ENCODE measurements around the gene CACNG4. TPM values are rescaled to one million over a fixed set of nuclear protein-coding genes. Genes with fewer than 3 reads are reported as not detected.

The CACNG4 gene
- polyA plus RNA-seq, 1 experiment, result 0.25 TPM

DNA sequence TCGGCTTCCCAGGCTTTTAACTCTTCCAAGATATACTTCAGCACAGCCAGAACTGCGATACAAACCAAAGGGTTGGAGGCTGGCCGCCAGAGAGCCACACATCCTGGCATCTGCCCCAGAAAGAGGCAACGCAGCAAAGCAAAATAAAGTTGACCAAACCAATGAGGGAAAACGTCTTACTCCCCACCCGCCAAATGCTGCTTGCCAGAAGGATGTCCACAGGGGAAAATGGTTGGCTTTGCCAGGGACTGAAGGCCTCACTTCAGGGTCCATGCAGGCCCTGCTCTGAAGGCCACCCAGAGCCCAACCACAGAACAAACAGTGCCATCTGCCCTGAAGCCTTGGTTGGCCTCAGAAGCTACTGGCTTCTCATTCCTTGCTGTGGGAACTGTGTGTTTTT, 94.9 kb downstream of the CACNG4 start:
- no peak overlapping the region for H3K4me3 ChIP-seq (ENCODE audit: low read depth, low read length)
- TF ChIP-seq, protein P1, sequence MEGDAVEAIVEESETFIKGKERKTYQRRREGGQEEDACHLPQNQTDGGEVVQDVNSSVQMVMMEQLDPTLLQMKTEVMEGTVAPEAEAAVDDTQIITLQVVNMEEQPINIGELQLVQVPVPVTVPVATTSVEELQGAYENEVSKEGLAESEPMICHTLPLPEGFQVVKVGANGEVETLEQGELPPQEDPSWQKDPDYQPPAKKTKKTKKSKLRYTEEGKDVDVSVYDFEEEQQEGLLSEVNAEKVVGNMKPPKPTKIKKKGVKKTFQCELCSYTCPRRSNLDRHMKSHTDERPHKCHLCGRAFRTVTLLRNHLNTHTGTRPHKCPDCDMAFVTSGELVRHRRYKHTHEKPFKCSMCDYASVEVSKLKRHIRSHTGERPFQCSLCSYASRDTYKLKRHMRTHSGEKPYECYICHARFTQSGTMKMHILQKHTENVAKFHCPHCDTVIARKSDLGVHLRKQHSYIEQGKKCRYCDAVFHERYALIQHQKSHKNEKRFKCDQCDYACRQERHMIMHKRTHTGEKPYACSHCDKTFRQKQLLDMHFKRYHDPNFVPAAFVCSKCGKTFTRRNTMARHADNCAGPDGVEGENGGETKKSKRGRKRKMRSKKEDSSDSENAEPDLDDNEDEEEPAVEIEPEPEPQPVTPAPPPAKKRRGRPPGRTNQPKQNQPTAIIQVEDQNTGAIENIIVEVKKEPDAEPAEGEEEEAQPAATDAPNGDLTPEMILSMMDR (IDR thresholded peaks at IDR 0.05; ENCODE audit: low read depth, low read length), result no peak
- no peak overlapping the region for H3K27ac ChIP-seq (ENCODE audit: low read depth, low read length)
- no peaks in the 10 kb centered on the region for H3K27me3 ChIP-seq (ENCODE audit: control insufficient read depth, insufficient read depth, low read length)
- POLR2A ChIA-PET, result no interaction called here
- DNase-seq (ENCODE audit: low read depth, low spot score), result no peak
- CTCF ChIA-PET, result no interaction called here
- no peaks in the 10 kb centered on the region; the same call in 1 of the 2 replicates for H3K9me3 ChIP-seq (ENCODE audit: control insufficient read depth, insufficient read depth, low read length)

DNA sequence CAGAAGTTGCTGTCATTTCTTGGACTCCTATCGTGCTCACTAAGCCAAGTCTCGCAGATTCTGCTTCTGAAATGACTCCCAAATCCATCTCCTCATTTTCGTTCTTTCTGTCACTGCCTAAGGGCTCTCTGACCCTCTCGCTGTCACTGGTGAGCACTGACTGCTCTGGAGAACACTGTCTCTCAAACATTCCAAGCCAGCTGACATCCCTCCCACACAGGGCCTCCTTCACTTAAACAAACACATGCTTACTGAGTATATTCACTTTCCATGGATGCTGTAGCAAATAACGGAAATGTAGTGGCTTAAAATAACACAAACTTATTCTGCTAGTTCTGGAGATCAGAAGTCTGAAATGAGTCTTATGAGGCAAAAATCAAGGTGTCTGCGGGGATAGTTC, 98.6 kb downstream of the CACNG4 start:
- TF ChIP-seq, protein P1 (IDR thresholded peaks at IDR 0.05; ENCODE audit: low read depth, low read length), result no peak
- peak; percentile 4 for DNase-seq (ENCODE audit: low read depth, low spot score)
- Histone ChIP-seq H3K27me3 (ENCODE audit: control insufficient read depth, insufficient read depth, low read length) (no peaks in the 10 kb centered on the region), H3K4me3 (ENCODE audit: low read depth, low read length) (no peak overlapping the region), H3K9me3 (ENCODE audit: control insufficient read depth, insufficient read depth, low read length) (no peaks in the 10 kb centered on the region), H3K27ac (ENCODE audit: low read depth, low read length) (no peak overlapping the region)
- ChIA-PET POLR2A (interaction anchor here (0.7 kb wide), 1 partner anchor 156 kb away, joined by 6 read pairs; no protein-coding TSS in a partner anchor), CTCF (no interaction called here)

DNA sequence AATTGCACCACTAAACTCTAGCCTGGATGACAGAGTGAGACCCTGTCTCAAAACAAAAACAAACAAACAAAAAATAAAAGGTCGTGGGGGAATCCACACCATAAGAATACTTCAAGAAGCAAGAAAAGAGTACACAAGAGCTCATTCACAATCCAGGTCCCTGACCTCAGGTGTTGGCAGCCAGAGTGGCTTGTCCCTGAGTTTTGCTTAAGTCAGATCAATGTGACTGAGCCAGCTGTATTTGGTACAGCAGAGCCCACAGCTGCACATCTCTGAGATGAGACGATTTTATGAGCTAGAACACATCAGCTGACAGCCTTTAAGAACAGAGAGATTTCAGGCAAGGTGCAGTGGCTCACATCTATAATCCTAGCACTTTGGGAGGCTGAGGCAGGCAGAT, 102.2 kb downstream of the CACNG4 start:
- H3K27me3 ChIP-seq (ENCODE audit: control insufficient read depth, insufficient read depth, low read length), result no peaks in the 10 kb centered on the region
- no peak overlapping the region for H3K27ac ChIP-seq (ENCODE audit: low read depth, low read length)
- TF ChIP-seq, protein P1 (IDR thresholded peaks at IDR 0.05; ENCODE audit: low read depth, low read length), result no peak
- no peak for DNase-seq (ENCODE audit: low read depth, low spot score)
- POLR2A ChIA-PET, result no interaction called here
- no peak overlapping the region for H3K4me3 ChIP-seq (ENCODE audit: low read depth, low read length)
- H3K9me3 ChIP-seq (ENCODE audit: control insufficient read depth, insufficient read depth, low read length), result no peaks in the 10 kb centered on the region
- CTCF ChIA-PET, result no interaction called here

DNA sequence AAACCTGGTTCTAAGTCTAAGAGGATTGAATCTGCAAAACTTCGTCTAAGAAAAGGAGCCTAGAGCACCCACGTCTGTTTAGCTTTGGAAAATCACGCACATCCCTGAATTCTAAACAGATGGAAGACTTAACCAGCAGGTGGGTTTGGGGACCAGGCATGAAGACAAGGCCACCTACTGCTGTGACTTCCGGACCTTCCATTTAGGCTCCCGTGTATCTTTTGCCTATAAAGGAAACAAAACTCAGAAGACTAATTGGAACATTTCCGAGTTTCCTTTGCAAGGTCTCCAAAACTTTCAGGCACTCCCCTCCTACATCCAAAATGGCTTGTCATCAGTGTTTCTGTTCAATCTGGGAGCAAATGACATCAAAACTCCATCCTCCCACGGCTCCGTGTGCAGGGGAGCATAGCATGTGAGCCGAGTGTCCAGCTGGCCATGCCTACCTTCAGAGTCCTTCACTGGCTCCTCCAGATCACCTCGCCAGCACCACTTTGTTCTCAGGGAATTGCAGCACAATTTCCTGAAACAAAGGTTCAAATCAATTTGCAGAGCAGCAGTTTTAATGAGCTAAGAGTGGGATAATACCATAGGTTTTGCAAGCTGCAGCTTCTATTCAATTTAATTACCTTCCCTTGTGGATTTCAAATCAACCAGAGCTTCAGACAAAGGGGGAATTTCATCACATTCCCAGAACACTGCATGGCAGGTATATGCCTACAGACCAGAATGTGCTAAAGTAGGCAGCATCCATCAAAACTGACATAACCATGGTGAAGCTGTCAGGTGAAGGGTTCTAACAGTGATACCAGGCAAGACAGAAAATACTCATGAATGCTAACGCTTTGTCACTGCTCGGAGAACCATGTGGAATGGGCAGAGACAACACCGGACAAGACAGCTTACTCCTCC, 103.3 kb downstream of the CACNG4 start:
- ChIA-PET POLR2A (no interaction called here), CTCF (no interaction called here)
- Histone ChIP-seq H3K9me3 (ENCODE audit: control insufficient read depth, insufficient read depth, low read length) (no peaks in the 10 kb centered on the region), H3K4me3 (ENCODE audit: low read depth, low read length) (no peak overlapping the region), H3K27me3 (ENCODE audit: control insufficient read depth, insufficient read depth, low read length) (no peaks in the 10 kb centered on the region), H3K27ac (ENCODE audit: low read depth, low read length) (no peak overlapping the region)
- TF ChIP-seq, protein P1 (IDR thresholded peaks at IDR 0.05; ENCODE audit: low read depth, low read length), result no peak
- DNase-seq (ENCODE audit: low read depth, low spot score), result no peak

DNA sequence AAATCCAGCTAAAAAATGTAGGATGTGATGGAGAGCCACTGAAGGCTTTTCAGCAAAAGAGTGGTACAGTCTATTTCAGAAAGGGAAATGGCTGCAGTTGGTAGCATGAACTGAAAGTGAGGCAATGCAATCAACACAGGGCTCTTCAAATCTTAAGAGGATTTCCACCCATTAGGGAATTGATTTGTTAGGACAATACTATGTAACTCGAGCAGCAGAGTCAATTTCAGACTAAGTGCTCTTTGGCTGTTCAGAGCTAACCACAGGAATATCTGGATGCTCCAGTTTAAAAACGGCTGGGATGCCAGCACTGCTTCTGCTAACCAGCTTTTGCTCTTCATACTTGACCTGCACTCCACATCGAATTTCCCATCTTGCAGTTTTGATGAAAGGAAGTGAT, 104.5 kb downstream of the CACNG4 start:
- no peak for DNase-seq (ENCODE audit: low read depth, low spot score)
- Histone ChIP-seq H3K4me3 (ENCODE audit: low read depth, low read length) (no peak overlapping the region), H3K9me3 (ENCODE audit: control insufficient read depth, insufficient read depth, low read length) (no peaks in the 10 kb centered on the region), H3K27ac (ENCODE audit: low read depth, low read length) (no peak overlapping the region), H3K27me3 (ENCODE audit: control insufficient read depth, insufficient read depth, low read length) (no peaks in the 10 kb centered on the region)
- TF ChIP-seq, protein P1 (IDR thresholded peaks at IDR 0.05; ENCODE audit: low read depth, low read length), result no peak
- CTCF ChIA-PET, result interaction anchor here (0.6 kb wide), 1 partner anchor 344 kb away, joined by 3 read pairs; no protein-coding TSS in a partner anchor
- POLR2A ChIA-PET, result interaction anchor here (0.7 kb wide), 1 partner anchor 22 kb away, joined by 4 read pairs; no protein-coding TSS in a partner anchor
